Cardiac fibroblast (primary cell): Measurements from ENCODE around the gene LRRC61.

Experiments used
- DNase-seq, 2 donors: peaks; one replicate each; pipeline versions ENCODE4 v3.0.0 to v3.0.0-alpha.2; 2010; ENCODE audit warnings: low read depth in 2 of 2
- H3K4me3 ChIP-seq, 2 donors: replicated peaks in 1 of 2; 1 replicate in 1 of 2; 2 replicates in 1 of 2; pipeline ENCODE4 v1.5.1; 2011; ENCODE audit warnings: low read depth in 2 of 2, low read length in 2 of 2, mild to moderate bottlenecking in 2 of 2, moderate library complexity in 1 of 2
- TF ChIP-seq, protein P1 (sequence below): IDR thresholded peaks from one replicate; pipeline ENCODE4 v1.5.1; 2011; ENCODE audit warnings: low read depth, mild to moderate bottlenecking, low read length, inconsistent platforms

Gene LRRC61

DNA sequence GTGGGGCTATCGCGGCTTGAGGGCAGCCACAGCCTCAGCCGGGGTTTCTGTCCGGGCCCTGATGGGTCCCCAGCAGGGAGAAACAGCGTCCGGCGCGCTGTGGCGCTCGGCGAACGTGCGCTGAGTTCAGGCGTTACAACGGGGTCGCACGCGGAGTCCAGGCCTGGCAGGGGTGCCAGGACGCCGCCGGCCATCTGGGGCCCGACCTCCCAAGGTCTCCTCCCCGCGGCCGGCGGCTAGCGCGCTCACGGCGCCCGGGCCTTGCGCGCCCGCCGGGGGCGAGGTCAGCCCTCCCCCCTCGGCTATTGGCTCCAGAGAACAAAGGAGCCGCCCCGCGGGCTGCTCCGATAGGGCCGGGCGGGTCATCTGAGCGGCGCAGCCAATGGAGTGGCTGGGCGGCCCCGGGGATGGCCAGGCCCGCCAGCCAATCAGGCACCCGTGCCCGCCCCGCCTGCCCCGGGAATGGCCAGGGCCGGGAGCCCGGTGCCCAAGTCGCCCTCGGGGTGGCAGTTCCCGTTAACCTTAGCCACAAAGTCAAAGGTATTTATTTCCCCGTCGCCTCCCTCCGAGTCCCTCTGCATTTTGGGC, 55.8 kb downstream of the LRRC61 start, which contains the start of gene ZNF775:
TSS of gene ZNF775 (plus strand) at position 478 of the 588 bp plus-strand sequence. CDS start 9,141 bp downstream, outside the sequence.
- TF ChIP-seq, protein P1, sequence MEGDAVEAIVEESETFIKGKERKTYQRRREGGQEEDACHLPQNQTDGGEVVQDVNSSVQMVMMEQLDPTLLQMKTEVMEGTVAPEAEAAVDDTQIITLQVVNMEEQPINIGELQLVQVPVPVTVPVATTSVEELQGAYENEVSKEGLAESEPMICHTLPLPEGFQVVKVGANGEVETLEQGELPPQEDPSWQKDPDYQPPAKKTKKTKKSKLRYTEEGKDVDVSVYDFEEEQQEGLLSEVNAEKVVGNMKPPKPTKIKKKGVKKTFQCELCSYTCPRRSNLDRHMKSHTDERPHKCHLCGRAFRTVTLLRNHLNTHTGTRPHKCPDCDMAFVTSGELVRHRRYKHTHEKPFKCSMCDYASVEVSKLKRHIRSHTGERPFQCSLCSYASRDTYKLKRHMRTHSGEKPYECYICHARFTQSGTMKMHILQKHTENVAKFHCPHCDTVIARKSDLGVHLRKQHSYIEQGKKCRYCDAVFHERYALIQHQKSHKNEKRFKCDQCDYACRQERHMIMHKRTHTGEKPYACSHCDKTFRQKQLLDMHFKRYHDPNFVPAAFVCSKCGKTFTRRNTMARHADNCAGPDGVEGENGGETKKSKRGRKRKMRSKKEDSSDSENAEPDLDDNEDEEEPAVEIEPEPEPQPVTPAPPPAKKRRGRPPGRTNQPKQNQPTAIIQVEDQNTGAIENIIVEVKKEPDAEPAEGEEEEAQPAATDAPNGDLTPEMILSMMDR, result no peak
- peak; percentile 92 to 96 for DNase-seq
- H3K4me3 ChIP-seq, result peak within 1 kb of the TSS; percentile 83 to 84

DNA sequence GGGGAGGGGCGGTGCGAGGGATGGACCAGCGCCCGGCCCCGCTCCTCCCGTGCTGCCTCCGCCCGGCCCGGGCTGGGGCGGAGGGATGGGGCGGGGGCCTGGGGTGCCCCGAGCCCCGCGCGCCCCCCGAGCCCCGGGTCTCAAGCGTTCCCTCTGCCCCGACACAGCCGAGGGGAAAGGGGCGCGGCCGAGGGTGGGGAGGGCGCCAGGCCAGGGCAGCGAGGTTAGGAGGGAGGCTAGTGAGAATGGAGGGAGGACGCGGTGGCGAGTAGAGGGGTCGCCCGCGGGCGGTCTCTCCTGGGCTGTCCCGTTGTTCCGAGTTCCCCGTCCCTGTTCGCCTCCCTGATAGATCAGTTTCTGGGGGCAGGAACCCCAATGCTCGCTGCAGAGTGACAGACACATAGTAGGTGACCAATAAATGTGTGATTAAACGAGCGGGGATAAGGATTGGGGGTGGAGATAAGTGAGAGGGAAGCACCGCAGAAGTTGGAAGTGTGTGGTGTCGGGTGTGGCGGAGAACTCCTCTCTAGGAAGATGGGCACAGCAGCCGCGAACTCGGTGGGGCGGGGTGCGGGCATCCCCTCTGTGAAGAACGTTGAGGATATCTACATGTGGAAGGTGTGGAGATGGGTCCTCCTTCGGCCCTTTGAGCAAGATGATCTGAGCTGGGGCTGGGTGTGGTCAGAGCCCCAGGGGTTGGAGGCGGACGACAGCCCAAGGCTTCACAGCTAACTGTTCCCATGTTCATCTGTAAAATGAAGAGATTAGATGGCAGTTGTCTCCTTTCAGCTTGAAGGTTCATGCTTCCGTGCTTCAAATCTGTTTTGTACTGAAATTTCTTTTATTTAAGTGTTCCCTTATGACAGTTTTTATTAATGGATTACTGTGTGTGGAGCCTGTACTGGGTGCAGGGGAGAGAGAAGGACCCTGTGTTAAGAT, 56.6 kb downstream of the LRRC61 start:
- TF ChIP-seq, protein P1, result no peak
- DNase-seq, result peak in 1 of 2 donors; percentile 21
- H3K4me3 ChIP-seq, result peak overlapping the region; percentile 83 to 84

DNA sequence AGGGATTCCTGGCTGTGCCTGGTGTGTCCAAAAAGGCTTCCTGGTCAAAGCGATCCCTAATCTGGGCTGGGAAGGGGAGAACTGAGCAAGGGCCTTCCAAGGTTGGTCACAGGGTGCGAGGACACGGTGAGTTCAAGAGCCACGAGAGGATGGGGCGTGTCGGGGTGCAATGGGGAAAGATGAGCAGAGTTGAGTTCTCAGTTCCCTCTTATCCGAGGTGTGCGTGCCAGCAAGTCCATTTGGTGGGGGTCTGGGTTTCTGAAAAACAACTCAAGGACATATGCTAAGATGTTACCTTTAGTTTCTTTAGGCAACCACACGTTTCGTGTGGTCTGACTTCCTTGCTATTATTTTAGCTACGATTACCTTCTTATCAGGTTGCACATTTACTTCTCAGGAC, 57.3 kb downstream of the LRRC61 start:
- no peak for DNase-seq
- TF ChIP-seq, protein P1, result no peak
- peak overlapping the region in 1 of 2 donors; percentile 84 for H3K4me3 ChIP-seq

DNA sequence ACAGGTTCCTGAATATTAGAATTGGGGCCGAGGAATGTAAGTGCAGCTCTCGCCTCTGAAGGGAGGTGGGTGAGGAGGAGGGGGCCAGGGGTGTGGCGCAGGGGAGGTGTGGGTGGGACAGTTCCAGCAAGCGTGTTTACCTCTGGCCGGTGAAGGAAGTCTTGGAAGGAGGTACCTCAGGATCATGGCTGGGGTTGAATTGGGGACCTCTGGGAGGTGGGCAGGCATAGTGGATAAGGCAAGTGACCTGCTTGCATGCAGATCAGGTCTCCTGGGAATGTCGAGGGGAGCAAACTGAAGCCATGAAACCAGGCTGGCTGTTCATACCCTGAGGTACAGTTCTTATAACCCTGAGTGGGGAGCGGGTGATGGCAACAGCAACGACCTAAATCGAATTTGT, 57.9 kb downstream of the LRRC61 start:
- TF ChIP-seq, protein P1, result no peak
- DNase-seq, result no peak
- H3K4me3 ChIP-seq, result no peak overlapping the region

DNA sequence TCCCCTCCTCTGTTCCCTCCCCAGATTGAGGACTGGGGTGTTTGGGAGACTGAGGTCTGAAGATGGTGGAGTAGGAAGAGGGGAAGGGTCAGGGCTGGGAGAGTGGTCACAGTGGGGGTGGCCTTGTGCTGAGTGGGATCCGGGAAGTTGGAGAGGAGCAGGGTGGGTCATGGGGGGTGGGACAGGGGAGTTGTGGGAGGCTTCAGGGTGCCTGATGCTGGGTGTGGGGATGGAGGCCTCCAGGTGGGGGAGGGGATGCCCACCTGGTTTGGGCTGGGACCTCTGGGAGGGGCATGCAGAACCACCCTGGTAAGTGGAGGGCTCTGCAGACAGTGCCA, 58.6 kb downstream of the LRRC61 start:
- H3K4me3 ChIP-seq, result no peak overlapping the region
- DNase-seq, result no peak
- TF ChIP-seq, protein P1, result no peak

DNA sequence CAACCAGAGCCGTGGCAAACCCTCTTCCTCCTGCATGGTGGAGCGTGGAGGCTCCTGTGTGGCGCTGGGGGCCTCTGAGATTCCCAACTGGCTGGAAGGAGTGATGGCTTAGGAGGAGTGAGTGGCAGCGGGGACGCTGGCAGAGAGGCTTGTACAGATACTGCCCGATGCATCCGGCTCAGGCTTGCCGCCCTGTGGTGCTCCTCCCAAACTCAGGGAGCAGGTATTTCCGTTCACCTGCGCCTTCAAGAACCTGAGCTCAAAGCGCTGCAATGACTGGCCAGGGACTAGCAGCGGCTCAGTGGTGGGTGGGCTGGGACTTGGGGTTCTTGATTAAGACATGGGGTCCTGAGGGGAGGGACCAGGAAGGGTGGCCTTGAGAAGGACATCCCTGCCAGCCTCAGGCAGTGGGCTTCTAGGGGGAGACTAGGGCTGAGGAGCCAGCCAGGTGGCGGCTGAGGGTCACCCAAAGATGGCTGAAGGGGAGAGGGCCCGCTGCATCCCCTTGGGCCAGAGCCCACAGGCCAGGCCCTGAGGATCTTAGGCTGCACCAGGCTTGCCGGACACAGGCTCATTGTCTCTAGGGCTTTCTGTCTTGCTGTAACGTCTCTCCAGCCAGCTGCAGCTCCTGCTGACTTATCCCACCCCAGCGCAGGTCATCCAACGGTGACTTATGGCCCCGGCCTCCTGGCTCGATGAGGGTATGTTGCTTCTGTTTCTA, 59.1 kb downstream of the LRRC61 start:
- TF ChIP-seq, protein P1, result no peak
- DNase-seq, result no peak
- no peak overlapping the region for H3K4me3 ChIP-seq
